ENCODE data around the gene BARHL1.
"Not testable (repeated sequence)": the region's sequence is repeated elsewhere in the genome, so short reads cannot be mapped to it uniquely, and the experiment has no call there.

The BARHL1 gene

GRCh38 chr9:132557159-132557558, 25.2 kb upstream of the BARHL1 start:
- DNase-seq: no peak

GRCh38 chr9:132559711-132560110, 22.7 kb upstream of the BARHL1 start:
- DNase-seq: no peak

- DNase-seq: no peak
These were observed 21.7 kb upstream of the BARHL1 start for GRCh38 chr9:132560616-132561202.

- no peak for DNase-seq
These were observed 20.2 kb upstream of the BARHL1 start for GRCh38 chr9:132562306-132562573.

- no peak for DNase-seq
These were observed 17.9 kb upstream of the BARHL1 start for GRCh38 chr9:132564526-132564925.

GRCh38 chr9:132568787-132569186, 13.6 kb upstream of the BARHL1 start:
- DNase-seq: not testable (repeated sequence)

GRCh38 chr9:132571806-132572600, 10.4 kb upstream of the BARHL1 start:
- DNase-seq: no peak

GRCh38 chr9:132572921-132573320, 9.5 kb upstream of the BARHL1 start:
- no peak for DNase-seq

GRCh38 chr9:132575005-132575609, 7.3 kb upstream of the BARHL1 start:
- peak; percentile 15 for DNase-seq

- no peak for DNase-seq
These were observed 6.6 kb upstream of the BARHL1 start for GRCh38 chr9:132575811-132576210.

GRCh38 chr9:132577119-132577518, 5.3 kb upstream of the BARHL1 start:
- no peak for DNase-seq

GRCh38 chr9:132578367-132578932, 4.0 kb upstream of the BARHL1 start:
- DNase-seq: no peak

- DNase-seq: no peak
These were observed 3.0 kb upstream of the BARHL1 start for GRCh38 chr9:132579427-132579798.

- no peak for DNase-seq
These were observed 579 bp downstream of the BARHL1 start for GRCh38 chr9:132582786-132583583.

- DNase-seq: no peak
These were observed 1.3 kb downstream of the BARHL1 start for GRCh38 chr9:132583584-132584304.

GRCh38 chr9:132584601-132585560, 2.5 kb downstream of the BARHL1 start:
- DNase-seq: no peak

GRCh38 chr9:132585954-132586829, 3.8 kb downstream of the BARHL1 start:
- no peak for DNase-seq

- DNase-seq: no peak
These were observed 4.6 kb downstream of the BARHL1 start for GRCh38 chr9:132586830-132587591.

GRCh38 chr9:132587592-132587955, 5.2 kb downstream of the BARHL1 start:
- no peak for DNase-seq

- no peak for DNase-seq
These were observed 5.7 kb downstream of the BARHL1 start for GRCh38 chr9:132588098-132588497.
